HepG2 (cell line): ENCODE results near the gene CASZ1. TPM values are rescaled to one million over a fixed set of nuclear protein-coding genes. Genes with fewer than 3 reads are reported as not detected.
A peak's percentile ranks its signal among the peaks of the same experiment; 100 is the strongest.

Experiments used
- ATAC-seq: fragments of 200-7000 bp; cut with Tn5 transposase; 3 replicates; pipeline ENCODE4 v1.9.1; 2020; ENCODE audit warnings: mild to moderate bottlenecking, moderate library complexity
- BruUV-seq: library from RNA; stranded (reverse); fragments of 400-500 nt; replicated peaks from 2 replicates; lab custom pipeline; 2021; lab: Mats Ljungman, UMichigan
- CTCF ChIA-PET: fragments of 300-600 bp; formaldehyde crosslinking; extraction: SDS; loops from one replicate; lab custom pipeline; 2021; ENCODE audit warnings: low total read pairs, inconsistent platforms, low intra/inter-chr PET ratio; lab: Yijun Ruan, JAX
- POLR2A ChIA-PET: fragments of 350-600 bp; sonication (Branson Sonifier 250); formaldehyde crosslinking; loops from one replicate; lab custom pipeline; 2020; ENCODE audit warnings: antibody characterized with exemption, inconsistent platforms; lab: Yijun Ruan, JAX
- DNase-seq: peaks from one replicate; pipeline ENCODE4 v3.0.0-alpha.2; 2015; ENCODE audit warnings: low spot score
- FAIRE-seq: peaks from 3 replicates; lab custom pipeline; 2011; peaks lifted over from hg19 to GRCh38; lab: Jason Lieb, UNC
- H2AFZ ChIP-seq: one replicate; pipeline ENCODE4 v1.6.1; 2011; ENCODE audit warnings: low read length, inconsistent platforms
- H3K27ac ChIP-seq: fragments of 300-600 bp; 3 replicates; pipeline ENCODE4 v1.8.0; 2011; ENCODE audit warnings: mixed run types, mild to moderate bottlenecking, mixed read lengths, low read length, inconsistent platforms; ENCODE audit not compliant: insufficient read depth; ENCODE audit errors: extremely low read length
- H3K27me3 ChIP-seq, 2 experiments: fragments of 200-600 bp in 1 of 2; 2 replicates in 1 of 2; 3 replicates in 1 of 2; pipeline versions ENCODE4 v1.6.0 to v1.8.0; 2011; ENCODE audit warnings: low read length in 2 of 2, mild to moderate bottlenecking in 2 of 2, moderate library complexity in 2 of 2, inconsistent platforms in 1 of 2; ENCODE audit not compliant: insufficient read depth in 2 of 2, control insufficient read depth in 1 of 2
- H3K36me3 ChIP-seq, 2 experiments: fragments of 200-600 bp in 1 of 2; replicated peaks in 1 of 2; 2 replicates in 1 of 2; 3 replicates in 1 of 2; pipeline versions ENCODE4 v1.5.1 to v1.8.0; 2011; ENCODE audit warnings: low read length in 2 of 2, inconsistent platforms in 1 of 2; ENCODE audit not compliant: insufficient read depth in 2 of 2, control insufficient read depth in 1 of 2
- H3K4me1 ChIP-seq: 2 replicates; pipeline ENCODE4 v1.5.1; 2012; ENCODE audit warnings: low read length, inconsistent platforms; ENCODE audit not compliant: insufficient read depth
- H3K4me2 ChIP-seq: 2 replicates; pipeline ENCODE4 v1.6.0; 2011; ENCODE audit warnings: low read depth, low read length, inconsistent platforms
- H3K4me3 ChIP-seq, 3 experiments: fragments of 200-600 bp in 1 of 3; sonication (generic), shearing (Covaris generic) in 1 of 3; replicated peaks in 1 of 3; 2 replicates each; pipeline ENCODE4 v1.5.1; 2011 to 2016; ENCODE audit warnings: low read length in 3 of 3, inconsistent platforms in 2 of 3, low read depth in 2 of 3, mild to moderate bottlenecking in 2 of 3, control low read depth in 1 of 3, mixed read lengths in 1 of 3; ENCODE audit not compliant: insufficient read depth in 1 of 3
- H3K79me2 ChIP-seq: one replicate; pipeline ENCODE4 v1.6.1; 2011; ENCODE audit warnings: low read length, inconsistent platforms; ENCODE audit not compliant: insufficient read depth
- H3K9ac ChIP-seq: 2 replicates; pipeline ENCODE4 v1.6.0; 2011; ENCODE audit warnings: mild to moderate bottlenecking, low read depth, low read length, inconsistent platforms; ENCODE audit not compliant: insufficient read depth
- H3K9me3 ChIP-seq: 2 replicates; pipeline ENCODE4 v1.5.1; 2012; ENCODE audit warnings: mild to moderate bottlenecking, low read length
- H4K20me1 ChIP-seq: 2 replicates; pipeline ENCODE4 v1.6.0; 2011; ENCODE audit warnings: inconsistent platforms, mild to moderate bottlenecking, low read length, moderate library complexity; ENCODE audit not compliant: insufficient read depth
- DMAP1 ChIP-seq: IDR thresholded peaks from 2 replicates; pipeline ENCODE4 v1.6.1; 2016
- DPF2 ChIP-seq: sonication (generic); formaldehyde crosslinking; IDR thresholded peaks from 2 replicates; pipeline ENCODE4 v1.4.0; 2020; ENCODE audit warnings: mild to moderate bottlenecking, low read depth, missing genetic modification reagents, borderline replicate concordance
- HOXA5 ChIP-seq: sonication (generic); formaldehyde crosslinking; IDR thresholded peaks from 2 replicates; pipeline ENCODE4 v1.4.0; 2020; ENCODE audit warnings: missing genetic modification reagents
- KLF16 ChIP-seq, 2 experiments: sonication (generic) in 1 of 2; formaldehyde crosslinking in 1 of 2; IDR thresholded peaks; 2 replicates each; pipeline versions ENCODE4 v1.6.1 to v1.8.0; 2016 to 2023; ENCODE audit warnings: missing genetic modification reagents in 2 of 2, missing compliant biosample characterization in 1 of 2
- MEIS2 ChIP-seq: sonication (generic); formaldehyde crosslinking; IDR thresholded peaks from 2 replicates; pipeline ENCODE4 v1.9.0; 2021; ENCODE audit warnings: mild to moderate bottlenecking, missing genetic modification reagents
- MYNN ChIP-seq: sonication (generic); formaldehyde crosslinking; IDR thresholded peaks from 2 replicates; pipeline ENCODE4 v1.4.0; 2020; ENCODE audit warnings: mild to moderate bottlenecking, low read depth, missing genetic modification reagents
- NFE2 ChIP-seq: sonication (generic); formaldehyde crosslinking; IDR thresholded peaks from 2 replicates; pipeline ENCODE4 v1.4.0; 2020; ENCODE audit warnings: missing genetic modification reagents
- SNRNP70 ChIP-seq: fragments of 200-400 bp; formaldehyde crosslinking; IDR thresholded peaks from 2 replicates; pipeline ENCODE4 v1.6.1; 2017; ENCODE audit warnings: mild to moderate bottlenecking, low read depth, low read length, moderate library complexity
- ZNF34 ChIP-seq: sonication (generic); formaldehyde crosslinking; IDR thresholded peaks from 2 replicates; pipeline ENCODE4 v1.4.0; 2020; ENCODE audit warnings: mild to moderate bottlenecking, missing genetic modification reagents, borderline replicate concordance
- ZNF543 ChIP-seq: sonication (generic); formaldehyde crosslinking; IDR thresholded peaks from 2 replicates; pipeline ENCODE4 v1.4.0; 2020; ENCODE audit warnings: mild to moderate bottlenecking, missing genetic modification reagents
- ZNF614 ChIP-seq: IDR thresholded peaks from 2 replicates; pipeline ENCODE4 v1.6.1; 2018; ENCODE audit warnings: missing biosample characterization, missing genetic modification reagents, inconsistent platforms, borderline replicate concordance
- ZNF629 ChIP-seq: sonication (generic); formaldehyde crosslinking; conservative IDR thresholded peaks from 2 replicates; pipeline ENCODE4 v1.5.0; 2020; ENCODE audit warnings: missing genetic modification reagents
- WGBS: methylation state at CpG from one replicate; pipeline ENCODE4 v1.1.6; 2017; ENCODE audit warnings: low lambda C conversion rate; 5-methylcytosine and 5-hydroxymethylcytosine counted together
- in situ Hi-C: cut with HindIII; loops from 2 replicates; pipeline ENCODE4 v1.10.0; 2017; ENCODE audit warnings: low pct_unique_long_range_greater_than_20kb; ENCODE audit not compliant: extremely low pct_ligation_motif_present
- intact Hi-C: fragments of 100-400 bp; cut with micrococcal nuclease; formaldehyde crosslinking; loops from one replicate; pipeline ENCODE4 v1.10.0; 2022; ENCODE audit not compliant: unreplicated experiment
- polyA plus RNA-seq, 8 experiments: library from polyadenylated mRNA; depleted of rRNA in 3 of 8; stranded (reverse) in 7 of 8; unstranded in 1 of 8; fragments of >200 nt; fragmentation: Illumina TruSeq in 4 of 8; extraction: Trizol in 4 of 8; gene quantifications; 2 replicates each; pipeline versions ENCODE4 v1.2.1 to v1.2.3, GENCODE V29; 2011 to 2016; ENCODE audit warnings: low read depth in 4 of 8, missing spikeins in 1 of 8, mixed read lengths in 1 of 8; ENCODE audit not compliant: insufficient read depth in 1 of 8
- total RNA-seq, 5 experiments: library from RNA; depleted of rRNA; stranded (reverse); fragments of >200 nt; fragmentation: Illumina TruSeq; extraction: Trizol; gene quantifications; 2 replicates each; pipeline ENCODE4 v1.2.3, GENCODE V29; 2016; ENCODE audit warnings: low read depth in 1 of 5
- TF ChIP-seq, protein P1 (sequence below): sonication (generic); formaldehyde crosslinking; IDR thresholded peaks from 2 replicates; pipeline ENCODE4 v1.5.1; 2020; ENCODE audit warnings: mild to moderate bottlenecking, moderate library complexity, missing genetic modification reagents
- TF ChIP-seq, protein P2 (sequence below): sonication (generic); formaldehyde crosslinking; conservative IDR thresholded peaks from 2 replicates; pipeline ENCODE4 v1.8.0; 2022; ENCODE audit warnings: missing genetic modification reagents

The CASZ1 gene
- total and polyA plus RNA-seq, 2 of the 13 experiments (the other 11 are each of a cell fraction or from before 2014, with no cell fraction given) = 1.9 to 3.7 TPM

DNA sequence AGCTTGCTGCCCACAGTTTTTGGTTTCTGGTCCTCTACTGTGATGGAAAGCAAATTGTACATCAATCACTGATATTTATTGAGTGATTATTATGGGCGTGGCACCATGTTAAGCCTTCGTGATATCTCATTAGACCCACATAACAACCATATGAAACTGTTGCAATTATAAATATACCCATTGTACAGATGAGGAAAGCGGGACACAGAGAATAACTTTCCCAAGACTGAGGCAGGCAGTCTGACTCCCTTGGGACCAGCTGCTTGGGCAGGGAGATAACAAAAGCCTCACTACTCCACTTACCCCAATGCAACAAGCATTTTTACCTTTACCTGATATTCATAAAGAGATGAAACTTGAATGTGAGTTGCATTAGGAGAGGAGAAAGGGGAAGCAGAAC lies 4.3 kb upstream of the CASZ1 start:
- ChIA-PET CTCF (no interaction called here), POLR2A (no interaction called here)
- Histone ChIP-seq H3K79me2 (no peaks in the 10 kb centered on the region), H4K20me1 (no peaks in the 10 kb centered on the region), H3K27me3 (peaks cover 5 to 36% of the 10 kb centered on the region in 2 experiments; a peak in 4 of 5 replicates), H3K4me2 (no peak overlapping the region), H3K9ac (no peak overlapping the region), H3K9me3 (no peaks in the 10 kb centered on the region), H3K36me3 (no peaks in the 10 kb centered on the region), H3K4me3 (no peak overlapping the region), H3K27ac (no peak overlapping the region), H2AFZ (no peak overlapping the region)
- FAIRE-seq = no peak
- DNase-seq = no peak
- no peak for ATAC-seq
- in situ Hi-C loops = no loop called here
- 31% methylated on average over 3 of the region's 3 CpGs for WGBS
- no TSS peak for BruUV-seq
- TF ChIP-seq MYNN (CRISPR knock-in tag) (no peak), ZNF34 (no peak), ZNF629 (CRISPR knock-in tag) (peak; percentile 59; the same call in 1 of the 2 replicates), MEIS2 (CRISPR knock-in tag) (no peak)
- TF ChIP-seq, protein P1, sequence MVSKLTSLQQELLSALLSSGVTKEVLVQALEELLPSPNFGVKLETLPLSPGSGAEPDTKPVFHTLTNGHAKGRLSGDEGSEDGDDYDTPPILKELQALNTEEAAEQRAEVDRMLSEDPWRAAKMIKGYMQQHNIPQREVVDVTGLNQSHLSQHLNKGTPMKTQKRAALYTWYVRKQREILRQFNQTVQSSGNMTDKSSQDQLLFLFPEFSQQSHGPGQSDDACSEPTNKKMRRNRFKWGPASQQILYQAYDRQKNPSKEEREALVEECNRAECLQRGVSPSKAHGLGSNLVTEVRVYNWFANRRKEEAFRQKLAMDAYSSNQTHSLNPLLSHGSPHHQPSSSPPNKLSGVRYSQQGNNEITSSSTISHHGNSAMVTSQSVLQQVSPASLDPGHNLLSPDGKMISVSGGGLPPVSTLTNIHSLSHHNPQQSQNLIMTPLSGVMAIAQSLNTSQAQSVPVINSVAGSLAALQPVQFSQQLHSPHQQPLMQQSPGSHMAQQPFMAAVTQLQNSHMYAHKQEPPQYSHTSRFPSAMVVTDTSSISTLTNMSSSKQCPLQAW (CRISPR knock-in tag) = no peak
- TF ChIP-seq, all 625 proteins: peak for 1
- intact Hi-C loops = no loop called here
- H3K4me1 ChIP-seq = peaks cover 1% of the 10 kb centered on the region; the same call in 1 of the 2 replicates

DNA sequence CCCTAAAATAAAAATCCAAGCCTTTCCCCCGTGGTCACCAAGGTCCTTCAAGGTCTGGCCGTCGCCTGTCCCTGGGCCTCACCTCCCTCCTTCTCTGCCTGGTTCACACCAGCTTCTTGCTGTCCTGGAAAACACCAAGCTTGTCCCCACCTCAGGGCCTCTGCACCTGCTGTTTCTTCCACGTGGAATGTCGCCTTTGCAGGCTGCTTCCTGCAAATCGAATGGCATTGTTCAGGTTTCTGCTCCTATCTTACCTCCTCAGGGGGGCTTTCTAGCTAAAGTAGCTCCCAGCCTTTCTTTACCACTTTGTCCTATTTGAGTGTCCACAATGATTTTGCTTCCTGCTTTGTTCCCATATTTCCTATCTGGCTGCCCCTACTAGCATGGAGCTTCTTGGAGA lies 3.3 kb upstream of the CASZ1 start:
- CTCF ChIA-PET = no interaction called here
- 6% methylated on average over 6 of the region's 6 CpGs for WGBS
- POLR2A ChIA-PET = no interaction called here
- no peak for TF ChIP-seq HOXA5 (CRISPR knock-in tag)
- TF ChIP-seq DMAP1 = no peak
- no peak for TF ChIP-seq ZNF614 (CRISPR knock-in tag)
- TF ChIP-seq, protein P2, sequence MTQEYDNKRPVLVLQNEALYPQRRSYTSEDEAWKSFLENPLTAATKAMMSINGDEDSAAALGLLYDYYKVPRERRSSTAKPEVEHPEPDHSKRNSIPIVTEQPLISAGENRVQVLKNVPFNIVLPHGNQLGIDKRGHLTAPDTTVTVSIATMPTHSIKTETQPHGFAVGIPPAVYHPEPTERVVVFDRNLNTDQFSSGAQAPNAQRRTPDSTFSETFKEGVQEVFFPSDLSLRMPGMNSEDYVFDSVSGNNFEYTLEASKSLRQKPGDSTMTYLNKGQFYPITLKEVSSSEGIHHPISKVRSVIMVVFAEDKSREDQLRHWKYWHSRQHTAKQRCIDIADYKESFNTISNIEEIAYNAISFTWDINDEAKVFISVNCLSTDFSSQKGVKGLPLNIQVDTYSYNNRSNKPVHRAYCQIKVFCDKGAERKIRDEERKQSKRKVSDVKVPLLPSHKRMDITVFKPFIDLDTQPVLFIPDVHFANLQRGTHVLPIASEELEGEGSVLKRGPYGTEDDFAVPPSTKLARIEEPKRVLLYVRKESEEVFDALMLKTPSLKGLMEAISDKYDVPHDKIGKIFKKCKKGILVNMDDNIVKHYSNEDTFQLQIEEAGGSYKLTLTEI (CRISPR knock-in tag) = no peak
- TF ChIP-seq KLF16 (CRISPR knock-in tag; IDR thresholded peaks at IDR 0.05) = no peak
- no peak for TF ChIP-seq SNRNP70
- no peak for TF ChIP-seq ZNF543
- TF ChIP-seq NFE2 (CRISPR knock-in tag) = no peak
- no peak for TF ChIP-seq DPF2 (CRISPR knock-in tag)
- ATAC-seq = no peak
- in situ Hi-C loops = loop anchor here (5.0 kb wide), 1 partner anchor 122 kb away; no protein-coding TSS in a partner anchor
- Histone ChIP-seq H3K4me1 (peaks cover 9% of the 10 kb centered on the region; the same call in 1 of the 2 replicates), H3K4me2 (no peak overlapping the region), H2AFZ (no peak overlapping the region), H3K36me3 (no peaks in the 10 kb centered on the region), H3K9ac (no peak overlapping the region), H3K27ac (no peak overlapping the region), H3K27me3 (peaks cover 10 to 41% of the 10 kb centered on the region in 2 experiments), H3K9me3 (no peaks in the 10 kb centered on the region), H3K79me2 (no peaks in the 10 kb centered on the region), H3K4me3 (no peak overlapping the region), H4K20me1 (no peaks in the 10 kb centered on the region)
- intact Hi-C loops = loop anchor here (5.0 kb wide), 1 partner anchor 122 kb away; no protein-coding TSS in a partner anchor
- no peak for DNase-seq
- no TSS peak for BruUV-seq
- FAIRE-seq = no peak
